ENCODE measurements around the gene ANKRD39. TPM values are rescaled to one million over a fixed set of nuclear protein-coding genes. Genes with fewer than 3 reads are reported as not detected.

Gene ANKRD39
- total and polyA plus RNA-seq, 12 donors, result 9.2 to 49.5 (median 22.5) TPM

DNA sequence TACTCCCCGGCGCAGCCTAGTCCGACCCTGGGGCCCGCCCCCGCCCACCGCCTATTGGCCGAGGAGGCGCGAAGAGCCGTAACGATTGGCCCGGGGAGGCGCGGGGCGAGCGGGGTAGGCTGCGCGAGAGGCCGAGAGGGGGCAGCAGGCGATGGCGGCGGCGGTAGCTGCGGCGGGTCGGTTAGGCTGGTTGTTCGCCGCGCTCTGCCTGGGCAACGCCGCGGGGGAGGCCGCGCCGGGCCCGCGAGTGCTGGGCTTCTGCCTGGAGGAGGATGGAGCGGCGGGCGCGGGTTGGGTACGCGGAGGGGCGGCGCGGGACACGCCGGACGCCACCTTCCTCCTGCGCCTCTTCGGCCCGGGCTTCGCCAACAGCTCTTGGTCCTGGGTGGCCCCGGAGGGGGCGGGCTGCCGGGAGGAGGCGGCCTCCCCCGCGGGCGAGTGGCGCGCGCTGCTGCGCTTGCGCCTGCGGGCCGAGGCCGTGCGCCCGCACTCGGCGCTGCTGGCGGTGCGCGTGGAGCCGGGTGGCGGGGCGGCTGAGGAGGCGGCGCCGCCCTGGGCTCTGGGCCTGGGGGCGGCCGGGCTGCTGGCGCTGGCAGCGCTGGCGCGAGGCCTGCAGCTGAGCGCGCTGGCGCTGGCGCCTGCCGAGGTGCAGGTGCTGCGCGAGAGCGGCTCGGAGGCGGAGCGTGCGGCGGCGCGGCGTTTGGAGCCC, 41.5 kb downstream of the ANKRD39 start, which contains the start of gene CNNM3:
Gene CNNM3 (plus strand): TSS at position 142 of the 709 bp plus-strand sequence. CDS start 10 bp downstream, at position 152.
- no peaks in the 10 kb centered on the region for H3K9me3 ChIP-seq (replicated peaks in 1 of 3)
- no peaks in the 10 kb centered on the region for H3K36me3 ChIP-seq (replicated peaks in 1 of 2)
- WGBS, 4 donors, result 0 to 1% (median 1%) methylated on average over 16 to 103 of the region's 103 CpGs; no CpG with 5 or more reads in 1 of the 4 donors
- peak within 1 kb of the TSS in 4 of 5 donors; percentile 74 to 98 (median 90) for H3K27ac ChIP-seq
- H3K4me1 ChIP-seq (replicated peaks in 1 of 2), result peaks cover 22 to 50% of the 10 kb centered on the region in 2 donors
- peak; percentile 96 to 98 (median 96) for DNase-seq
- peak within 1 kb of the TSS; percentile 27 to 69 (median 58) for H3K4me3 ChIP-seq
- intact Hi-C loops (cut with DNase I), result loop anchor here in 1 of 2 donors (10.0 kb wide), 1 partner anchor 49 kb away; no protein-coding TSS in a partner anchor
- peak; percentile 56 to 88 for TF ChIP-seq POLR2A (IDR thresholded peaks at IDR 0.05)
- TF ChIP-seq, protein P1, sequence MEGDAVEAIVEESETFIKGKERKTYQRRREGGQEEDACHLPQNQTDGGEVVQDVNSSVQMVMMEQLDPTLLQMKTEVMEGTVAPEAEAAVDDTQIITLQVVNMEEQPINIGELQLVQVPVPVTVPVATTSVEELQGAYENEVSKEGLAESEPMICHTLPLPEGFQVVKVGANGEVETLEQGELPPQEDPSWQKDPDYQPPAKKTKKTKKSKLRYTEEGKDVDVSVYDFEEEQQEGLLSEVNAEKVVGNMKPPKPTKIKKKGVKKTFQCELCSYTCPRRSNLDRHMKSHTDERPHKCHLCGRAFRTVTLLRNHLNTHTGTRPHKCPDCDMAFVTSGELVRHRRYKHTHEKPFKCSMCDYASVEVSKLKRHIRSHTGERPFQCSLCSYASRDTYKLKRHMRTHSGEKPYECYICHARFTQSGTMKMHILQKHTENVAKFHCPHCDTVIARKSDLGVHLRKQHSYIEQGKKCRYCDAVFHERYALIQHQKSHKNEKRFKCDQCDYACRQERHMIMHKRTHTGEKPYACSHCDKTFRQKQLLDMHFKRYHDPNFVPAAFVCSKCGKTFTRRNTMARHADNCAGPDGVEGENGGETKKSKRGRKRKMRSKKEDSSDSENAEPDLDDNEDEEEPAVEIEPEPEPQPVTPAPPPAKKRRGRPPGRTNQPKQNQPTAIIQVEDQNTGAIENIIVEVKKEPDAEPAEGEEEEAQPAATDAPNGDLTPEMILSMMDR (IDR thresholded peaks at IDR 0.05), result peak; percentile 16 to 70 (median 58)
- no peaks in the 10 kb centered on the region for H3K27me3 ChIP-seq

DNA sequence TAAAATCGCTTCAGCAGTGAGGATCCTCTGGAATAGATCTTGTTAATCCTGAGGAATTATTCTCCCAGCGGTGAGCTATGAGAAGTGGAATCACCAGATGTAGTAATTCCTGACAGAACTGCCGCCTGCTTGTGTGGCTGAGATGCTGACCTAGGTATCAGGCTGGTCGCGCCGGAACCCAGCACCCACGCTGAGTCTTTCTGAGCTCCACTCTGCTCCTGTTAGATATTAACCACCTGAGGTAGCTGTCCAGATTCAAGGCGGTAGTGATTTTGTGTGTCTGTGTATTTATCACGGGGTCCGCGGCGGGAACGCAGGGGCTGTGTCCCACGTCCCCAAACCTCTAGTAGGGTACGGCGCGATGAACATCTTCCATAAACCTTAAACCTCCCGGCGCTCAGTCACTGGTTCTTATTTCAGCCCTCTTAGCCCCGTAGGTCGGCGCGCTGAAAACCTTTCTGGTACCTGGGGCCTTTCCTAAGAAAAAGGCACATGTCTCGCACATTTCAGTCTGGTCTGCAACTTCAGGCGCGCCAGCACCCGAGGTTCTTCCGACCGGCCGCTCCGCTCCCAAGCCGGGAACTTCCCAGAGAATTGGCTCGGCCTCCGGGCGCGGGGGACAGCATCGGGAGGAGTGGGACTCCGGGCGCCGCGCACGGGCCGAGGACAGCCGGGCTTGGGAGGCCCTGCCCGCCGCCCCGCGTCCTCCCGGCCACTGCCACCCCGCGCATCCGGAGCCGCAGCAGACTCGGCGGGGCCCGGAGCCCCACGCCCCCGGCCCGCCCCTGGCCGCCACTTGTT, 42.3 kb downstream of the ANKRD39 start:
- intact Hi-C loops (cut with DNase I), result loop anchor here in 1 of 2 donors (10.0 kb wide), 1 partner anchor 49 kb away; no protein-coding TSS in a partner anchor
- no peaks in the 10 kb centered on the region for H3K36me3 ChIP-seq (replicated peaks in 1 of 2)
- peak overlapping the region; percentile 27 to 69 (median 58) for H3K4me3 ChIP-seq
- DNase-seq, result peak in 1 of 7 donors; percentile 35
- no peaks in the 10 kb centered on the region for H3K9me3 ChIP-seq (replicated peaks in 1 of 3)
- TF ChIP-seq, protein P1 (IDR thresholded peaks at IDR 0.05), result no peak
- no peak for TF ChIP-seq POLR2A (IDR thresholded peaks at IDR 0.05)
- peak overlapping the region in 4 of 5 donors; percentile 74 to 98 (median 90) for H3K27ac ChIP-seq
- no peaks in the 10 kb centered on the region for H3K27me3 ChIP-seq
- WGBS, 4 donors, result 1 to 3% (median 2%) methylated on average over 22 to 60 of the region's 60 CpGs
- H3K4me1 ChIP-seq (replicated peaks in 1 of 2), result peaks cover 22 to 43% of the 10 kb centered on the region in 2 donors

DNA sequence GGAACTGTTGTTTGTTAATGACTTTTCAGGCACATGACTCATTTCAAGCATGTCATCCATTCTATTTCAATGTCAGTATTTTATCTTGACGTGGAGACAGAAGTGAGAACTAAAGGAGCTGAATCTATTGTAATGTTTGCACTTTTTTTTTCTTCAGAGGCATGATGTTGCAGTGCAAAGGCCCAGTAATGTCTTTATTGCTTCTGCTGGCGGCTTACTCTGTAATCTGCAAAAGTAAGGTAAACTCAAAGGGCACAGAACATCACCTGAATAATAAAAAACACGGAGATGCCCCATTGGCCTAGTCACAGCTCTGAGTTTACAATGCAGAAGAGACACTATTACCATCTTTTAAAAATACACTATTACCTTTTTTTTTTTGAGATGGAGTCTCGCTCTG, 44.2 kb downstream of the ANKRD39 start:
- no peak for DNase-seq
- H3K9me3 ChIP-seq (replicated peaks in 1 of 3), result no peaks in the 10 kb centered on the region
- H3K36me3 ChIP-seq (replicated peaks in 1 of 2), result no peaks in the 10 kb centered on the region
- H3K27ac ChIP-seq, result no peak overlapping the region
- intact Hi-C loops (cut with DNase I), result loop anchor here in 1 of 2 donors (10.0 kb wide), 1 partner anchor 51 kb away; no protein-coding TSS in a partner anchor
- no peaks in the 10 kb centered on the region for H3K27me3 ChIP-seq
- 88 to 92% (median 88%) methylated on average over 4 of the region's 4 CpGs for whole genome bisulfite sequencing, 4 donors
- peaks cover 21 to 24% of the 10 kb centered on the region in 2 donors for H3K4me1 ChIP-seq (replicated peaks in 1 of 2)
- no peak overlapping the region for H3K4me3 ChIP-seq
- no peak for TF ChIP-seq POLR2A (IDR thresholded peaks at IDR 0.05)
- TF ChIP-seq, protein P1 (IDR thresholded peaks at IDR 0.05), result no peak

DNA sequence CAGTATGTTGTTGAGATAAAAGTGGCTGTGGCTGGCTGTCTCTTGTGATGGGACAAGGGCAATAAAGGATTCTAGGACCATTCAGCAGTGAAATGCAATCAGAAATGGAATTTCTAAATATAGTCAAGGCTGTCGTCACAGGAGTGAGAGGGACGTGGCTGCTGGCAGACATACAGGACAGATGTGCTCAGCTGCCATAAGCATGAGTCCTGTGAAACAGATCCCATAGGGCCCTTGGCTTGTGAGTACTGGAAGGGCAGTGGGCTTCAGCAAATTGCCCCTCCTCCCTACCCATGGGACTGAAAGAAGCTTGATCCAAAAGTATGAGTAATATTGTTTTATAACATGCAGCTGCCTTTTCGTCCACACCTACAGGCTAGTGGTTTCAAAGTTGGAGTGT, 45.9 kb downstream of the ANKRD39 start:
- Histone ChIP-seq H3K9me3 (replicated peaks in 1 of 3) (no peaks in the 10 kb centered on the region), H3K36me3 (replicated peaks in 1 of 2) (no peaks in the 10 kb centered on the region), H3K4me1 (replicated peaks in 1 of 2) (peaks cover 4 to 7% of the 10 kb centered on the region in 2 donors), H3K4me3 (no peak overlapping the region), H3K27ac (no peak overlapping the region), H3K27me3 (no peaks in the 10 kb centered on the region)
- TF ChIP-seq POLR2A (IDR thresholded peaks at IDR 0.05), result no peak
- TF ChIP-seq, protein P1 (IDR thresholded peaks at IDR 0.05), result no peak
- 22 to 51% (median 40%) methylated on average over 2 to 3 of the region's 3 CpGs for WGBS, 4 donors
- intact Hi-C loops (cut with DNase I), result loop anchor here in 1 of 2 donors (10.0 kb wide), 1 partner anchor 53 kb away; no protein-coding TSS in a partner anchor
- DNase-seq, result no peak

Measured in adrenal gland (tissue), 12 donors.